Stomach (tissue), 4 donors: ENCODE data around the gene LARGE1.

Source experiments
- EP300 ChIP-seq: sonication (generic); formaldehyde crosslinking; IDR thresholded peaks from one replicate; pipeline ENCODE4 v1.6.1; 2017; ENCODE audit warnings: antibody characterized with exemption
- POLR2A ChIP-seq, 4 donors: fragments of 450-650 bp; IDR thresholded peaks; one replicate each; pipeline ENCODE4 v1.6.1; 2016; ENCODE audit warnings: antibody characterized with exemption in 4 of 4, control low read depth in 2 of 4, mild to moderate bottlenecking in 1 of 4, moderate library complexity in 1 of 4
- POLR2AphosphoS5 ChIP-seq, 3 donors: sonication (generic); formaldehyde crosslinking; IDR thresholded peaks; one replicate each; pipeline ENCODE4 v1.6.1; 2016; ENCODE audit warnings: antibody characterized with exemption in 3 of 3
- TF ChIP-seq, protein P1 (sequence below), 7 experiments: fragments of 450-650 bp in 4 of 7; fragments of 200-600 bp in 3 of 7; sonication (generic) in 3 of 7; IDR thresholded peaks; one replicate each; pipeline ENCODE4 v1.5.1; 2016 to 2019; ENCODE audit warnings: antibody characterized with exemption in 7 of 7, control low read depth in 2 of 7, mild to moderate bottlenecking in 1 of 7

DNA sequence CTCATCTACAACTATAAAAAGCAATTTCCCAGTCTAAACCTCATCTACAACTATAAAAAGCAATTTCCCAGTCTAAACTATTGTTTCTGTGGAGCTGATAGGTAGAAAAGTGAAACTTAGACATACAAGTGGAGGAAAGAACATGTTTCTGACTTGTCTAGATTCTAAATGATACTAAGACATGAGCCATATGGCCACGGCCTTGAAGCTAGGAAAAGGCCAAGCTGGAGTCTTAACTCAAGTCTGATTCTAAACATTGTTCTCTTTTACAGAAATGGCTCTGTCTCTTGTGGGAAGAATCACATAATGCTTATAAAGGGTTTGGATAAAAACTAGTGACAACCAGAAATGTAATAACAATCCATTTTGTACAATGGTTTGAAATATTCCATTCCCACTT is 43.8 kb upstream of the LARGE1 start:
- TF ChIP-seq, protein P1, sequence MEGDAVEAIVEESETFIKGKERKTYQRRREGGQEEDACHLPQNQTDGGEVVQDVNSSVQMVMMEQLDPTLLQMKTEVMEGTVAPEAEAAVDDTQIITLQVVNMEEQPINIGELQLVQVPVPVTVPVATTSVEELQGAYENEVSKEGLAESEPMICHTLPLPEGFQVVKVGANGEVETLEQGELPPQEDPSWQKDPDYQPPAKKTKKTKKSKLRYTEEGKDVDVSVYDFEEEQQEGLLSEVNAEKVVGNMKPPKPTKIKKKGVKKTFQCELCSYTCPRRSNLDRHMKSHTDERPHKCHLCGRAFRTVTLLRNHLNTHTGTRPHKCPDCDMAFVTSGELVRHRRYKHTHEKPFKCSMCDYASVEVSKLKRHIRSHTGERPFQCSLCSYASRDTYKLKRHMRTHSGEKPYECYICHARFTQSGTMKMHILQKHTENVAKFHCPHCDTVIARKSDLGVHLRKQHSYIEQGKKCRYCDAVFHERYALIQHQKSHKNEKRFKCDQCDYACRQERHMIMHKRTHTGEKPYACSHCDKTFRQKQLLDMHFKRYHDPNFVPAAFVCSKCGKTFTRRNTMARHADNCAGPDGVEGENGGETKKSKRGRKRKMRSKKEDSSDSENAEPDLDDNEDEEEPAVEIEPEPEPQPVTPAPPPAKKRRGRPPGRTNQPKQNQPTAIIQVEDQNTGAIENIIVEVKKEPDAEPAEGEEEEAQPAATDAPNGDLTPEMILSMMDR (IDR thresholded peaks at IDR 0.05): no peak
- TF ChIP-seq POLR2A (IDR thresholded peaks at IDR 0.05) (no peak), POLR2AphosphoS5 (IDR thresholded peaks at IDR 0.05) (no peak), EP300 (no peak)
